HEK293T (cell line): ENCODE results near the gene COL28A1.

ENCODE experiments used
- FOXA1 ChIP-seq: fragments of 450-650 bp; IDR thresholded peaks from 2 replicates; pipeline ENCODE4 v1.6.1; 2016; ENCODE audit warnings: mild to moderate bottlenecking
- FOXM1 ChIP-seq: fragments of 450-650 bp; IDR thresholded peaks from 2 replicates; pipeline ENCODE4 v1.6.1; 2017; ENCODE audit warnings: mild to moderate bottlenecking, borderline replicate concordance
- SP1 ChIP-seq: fragments of 450-650 bp; IDR thresholded peaks from 2 replicates; pipeline ENCODE4 v1.6.1; 2017
- ZNF384 ChIP-seq: fragments of 450-650 bp; IDR thresholded peaks from 2 replicates; pipeline ENCODE4 v1.6.1; 2016

DNA sequence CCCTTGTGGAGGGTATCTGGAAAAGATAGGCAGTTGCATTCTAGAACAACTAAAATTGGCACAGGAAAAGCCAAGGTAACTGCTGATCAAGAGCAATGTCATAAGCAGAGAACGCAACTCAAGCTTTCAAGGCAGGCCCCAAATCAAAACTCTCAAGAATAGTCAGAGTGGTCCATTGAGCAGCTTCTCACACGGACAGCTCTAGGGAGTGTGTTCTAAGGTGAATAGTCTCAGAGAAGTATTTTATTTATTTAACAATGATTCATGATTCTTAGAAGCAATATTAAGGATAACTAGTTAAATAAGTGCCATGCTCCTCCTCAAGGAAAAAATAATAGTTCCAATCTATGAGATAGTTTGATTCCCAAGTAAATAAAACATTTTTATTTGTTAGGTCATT, 83.0 kb downstream of the COL28A1 start:
- TF ChIP-seq SP1 (no peak), FOXM1 (no peak), FOXA1 (no peak), ZNF384 (no peak)
